ENCODE results near the gene SLC38A4.
"Not testable (repeated sequence)": the region's sequence is repeated elsewhere in the genome, so short reads cannot be mapped to it uniquely, and the experiment has no call there.

Gene SLC38A4

GRCh38 chr12:46778415-46778814, 47.4 kb downstream of the SLC38A4 start:
- DNase-seq (ENCODE audit: low read depth in 3 of 3, low spot score in 1 of 3) = no peak

- DNase-seq (ENCODE audit: low read depth in 3 of 3, low spot score in 1 of 3) = no peak
Measured at GRCh38 chr12:46777587-46777986, 48.2 kb downstream of the SLC38A4 start.

GRCh38 chr12:46775796-46776195, 50.0 kb downstream of the SLC38A4 start:
- DNase-seq (ENCODE audit: low read depth in 3 of 3, low spot score in 1 of 3) = no peak

- DNase-seq (ENCODE audit: low read depth in 3 of 3, low spot score in 1 of 3) = no peak
Measured at GRCh38 chr12:46774322-46774633, 51.5 kb downstream of the SLC38A4 start.

GRCh38 chr12:46773586-46774321, 52.0 kb downstream of the SLC38A4 start:
- DNase-seq (ENCODE audit: low read depth in 3 of 3, low spot score in 1 of 3) = no peak

DNA sequence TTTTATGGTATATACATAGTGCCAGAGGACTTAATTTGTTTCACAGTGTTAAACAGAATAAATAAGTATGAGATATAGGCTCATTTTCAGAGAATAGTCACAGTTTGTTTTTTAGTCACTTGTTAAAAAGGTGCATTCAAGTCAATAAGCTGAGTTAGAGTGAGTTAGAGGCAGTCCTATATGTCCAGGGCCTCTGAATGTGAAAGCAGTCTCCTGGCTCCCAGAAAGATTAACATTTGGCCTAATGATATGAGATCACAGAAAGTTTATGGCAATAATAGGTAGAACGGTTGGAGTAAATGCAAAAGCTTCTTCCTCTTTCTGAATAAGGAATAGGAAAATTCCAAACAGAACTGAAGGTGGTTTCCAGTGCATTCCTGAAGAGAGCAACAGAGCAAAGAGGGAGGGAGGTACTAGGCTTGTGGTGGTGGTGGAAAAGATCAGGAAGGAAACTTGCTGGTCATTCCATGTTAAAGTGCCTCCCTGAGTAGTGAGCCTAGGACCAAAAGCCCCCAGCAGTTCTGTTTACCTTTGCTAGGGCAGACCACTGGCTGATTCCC, 54.4 kb downstream of the SLC38A4 start:
- DNase-seq (ENCODE audit: low read depth in 3 of 3, low spot score in 1 of 3) = no peak

DNA sequence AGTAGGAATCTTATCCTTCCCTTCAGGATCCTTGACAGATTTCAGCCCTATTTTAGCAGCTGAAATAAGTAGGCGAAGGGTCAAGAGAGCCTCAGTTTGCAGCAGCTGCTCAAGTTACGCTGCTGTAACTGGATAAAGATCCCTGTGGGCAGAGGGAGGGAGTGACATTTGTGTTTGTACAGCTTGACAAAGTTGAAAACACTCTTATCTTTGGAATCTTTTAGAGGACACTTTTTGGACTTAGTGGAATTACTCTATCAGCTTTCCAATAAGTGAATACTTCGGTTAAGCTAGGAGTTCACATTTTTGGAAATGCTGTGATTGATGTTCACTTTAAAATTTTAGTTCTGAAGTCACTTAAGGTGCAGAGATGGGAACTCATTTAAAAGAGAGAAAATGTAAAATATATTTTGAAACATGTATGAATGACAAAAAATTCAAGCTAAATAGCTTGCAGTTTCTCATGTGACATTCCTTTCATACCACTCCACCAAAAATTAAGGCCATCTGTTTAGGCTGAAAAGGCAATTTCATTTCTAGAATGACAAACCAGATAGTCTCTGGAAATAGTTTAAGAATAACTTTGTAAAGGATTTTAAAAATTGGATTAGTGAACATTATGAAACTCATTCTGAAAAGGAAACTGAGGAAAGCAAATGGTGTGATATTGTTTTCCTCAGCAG, 55.2 kb downstream of the SLC38A4 start:
- DNase-seq (ENCODE audit: low read depth in 3 of 3, low spot score in 1 of 3) = no peak

DNA sequence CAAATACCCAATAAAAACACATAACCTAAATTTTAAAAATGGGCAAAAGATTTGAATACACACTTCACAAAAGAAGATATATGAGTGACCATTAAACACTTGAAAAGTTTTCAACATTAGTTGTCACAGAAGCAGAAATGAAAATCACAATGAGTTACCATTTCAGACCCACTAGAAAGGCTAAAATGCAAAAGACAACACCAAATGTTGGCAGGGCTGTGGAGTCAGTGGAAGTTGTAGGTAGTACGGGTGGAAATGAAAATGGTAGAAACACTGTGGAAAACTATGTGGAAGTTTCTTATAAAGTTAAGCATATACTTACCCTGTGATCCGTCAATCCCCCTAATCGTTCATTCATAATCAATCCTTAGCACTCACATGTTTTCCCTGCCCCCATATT, 61.8 kb downstream of the SLC38A4 start:
- no peak for DNase-seq (ENCODE audit: low read depth in 3 of 3, low spot score in 1 of 3)

GRCh38 chr12:46763230-46763629, 62.6 kb downstream of the SLC38A4 start:
- no peak for DNase-seq (ENCODE audit: low read depth in 3 of 3, low spot score in 1 of 3)

DNA sequence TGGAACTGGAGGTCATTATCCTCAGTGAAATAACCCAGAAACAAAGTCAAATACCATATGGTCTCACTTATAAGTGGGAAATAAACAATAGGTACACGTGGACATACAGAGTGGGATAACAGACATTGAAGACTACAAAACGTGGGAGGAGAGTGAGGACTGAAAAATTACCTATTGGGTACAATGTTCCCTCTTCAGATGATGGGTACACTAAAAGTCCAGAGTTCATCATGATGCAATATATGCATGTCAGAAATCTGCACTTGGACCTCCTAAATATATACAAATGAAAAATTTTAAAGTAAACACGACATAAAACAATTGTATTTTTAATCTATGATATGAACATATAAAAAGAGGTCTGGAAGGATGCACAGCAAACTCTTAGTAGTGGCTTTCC, 71.2 kb downstream of the SLC38A4 start:
- no peak for DNase-seq (ENCODE audit: low read depth in 3 of 3, low spot score in 1 of 3)

GRCh38 chr12:46752396-46752795, 73.4 kb downstream of the SLC38A4 start:
- no peak for DNase-seq (ENCODE audit: low read depth in 3 of 3, low spot score in 1 of 3)

DNA sequence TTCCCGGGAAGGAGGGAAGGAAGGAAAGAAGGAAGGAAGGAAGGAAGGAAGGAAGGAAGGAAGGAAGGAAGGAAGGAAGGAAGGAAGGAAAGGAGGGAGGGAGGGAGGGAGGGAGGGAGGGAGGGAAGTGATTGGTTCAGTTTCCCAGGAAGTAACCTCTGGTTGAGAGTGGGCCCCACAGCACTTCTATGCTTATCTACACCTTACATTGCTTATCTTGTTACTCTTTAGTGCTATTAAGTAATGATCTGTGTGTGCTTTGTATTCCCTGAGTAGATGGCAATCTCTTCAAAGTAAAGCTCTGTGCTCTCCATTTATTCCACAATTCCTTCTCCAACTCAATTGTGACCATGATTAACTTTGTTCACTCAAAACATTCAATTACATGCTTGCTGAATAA, 74.6 kb downstream of the SLC38A4 start:
- DNase-seq (ENCODE audit: low read depth in 3 of 3, low spot score in 1 of 3) = no peak

GRCh38 chr12:46749322-46749721, 76.5 kb downstream of the SLC38A4 start:
- no peak for DNase-seq (ENCODE audit: low read depth in 3 of 3, low spot score in 1 of 3)

- DNase-seq (ENCODE audit: low read depth in 3 of 3, low spot score in 1 of 3) = no peak
Measured at GRCh38 chr12:46744283-46744682, 81.5 kb downstream of the SLC38A4 start.

DNA sequence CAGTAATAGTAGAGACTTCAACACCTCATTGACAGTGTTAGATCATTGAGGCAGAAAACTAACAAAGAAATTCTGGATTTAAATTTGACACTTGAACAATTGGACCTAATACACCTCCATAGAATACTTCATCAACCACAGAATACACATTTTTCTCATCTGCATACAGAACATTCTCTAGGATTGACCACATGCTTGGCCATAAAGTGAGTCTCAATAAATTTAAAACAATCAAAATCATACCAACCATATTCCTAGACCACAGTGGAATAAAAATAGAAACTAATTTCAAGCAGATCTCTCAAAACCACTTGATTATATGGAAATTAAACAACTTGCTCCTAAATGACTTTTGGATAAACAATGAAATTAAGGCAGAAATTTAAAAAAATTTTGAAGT, 82.3 kb downstream of the SLC38A4 start:
- DNase-seq (ENCODE audit: low read depth in 3 of 3, low spot score in 1 of 3) = no peak

DNA sequence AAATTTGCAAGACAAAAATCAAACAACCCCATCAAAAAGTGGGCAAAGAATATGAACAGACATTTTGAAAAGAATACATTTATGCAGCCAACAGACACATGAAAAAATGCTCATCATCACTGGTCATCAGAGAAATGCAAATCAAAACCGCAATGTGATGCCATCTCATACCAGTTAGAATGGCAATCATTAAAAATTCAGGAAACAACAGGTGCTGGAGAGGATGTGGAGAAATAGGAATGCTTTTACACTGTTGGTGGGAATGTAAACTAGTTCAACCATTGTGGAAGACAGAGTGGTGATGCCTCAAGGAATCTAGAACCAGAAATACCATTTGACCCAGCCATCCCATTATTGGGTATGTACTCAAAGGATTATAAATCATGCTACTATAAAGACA, 83.5 kb downstream of the SLC38A4 start:
- not testable (repeated sequence) for DNase-seq (ENCODE audit: low read depth in 3 of 3, low spot score in 1 of 3)

- no peak for DNase-seq (ENCODE audit: low read depth in 3 of 3, low spot score in 1 of 3)
Measured at GRCh38 chr12:46725332-46725731, 100.5 kb downstream of the SLC38A4 start.

DNA sequence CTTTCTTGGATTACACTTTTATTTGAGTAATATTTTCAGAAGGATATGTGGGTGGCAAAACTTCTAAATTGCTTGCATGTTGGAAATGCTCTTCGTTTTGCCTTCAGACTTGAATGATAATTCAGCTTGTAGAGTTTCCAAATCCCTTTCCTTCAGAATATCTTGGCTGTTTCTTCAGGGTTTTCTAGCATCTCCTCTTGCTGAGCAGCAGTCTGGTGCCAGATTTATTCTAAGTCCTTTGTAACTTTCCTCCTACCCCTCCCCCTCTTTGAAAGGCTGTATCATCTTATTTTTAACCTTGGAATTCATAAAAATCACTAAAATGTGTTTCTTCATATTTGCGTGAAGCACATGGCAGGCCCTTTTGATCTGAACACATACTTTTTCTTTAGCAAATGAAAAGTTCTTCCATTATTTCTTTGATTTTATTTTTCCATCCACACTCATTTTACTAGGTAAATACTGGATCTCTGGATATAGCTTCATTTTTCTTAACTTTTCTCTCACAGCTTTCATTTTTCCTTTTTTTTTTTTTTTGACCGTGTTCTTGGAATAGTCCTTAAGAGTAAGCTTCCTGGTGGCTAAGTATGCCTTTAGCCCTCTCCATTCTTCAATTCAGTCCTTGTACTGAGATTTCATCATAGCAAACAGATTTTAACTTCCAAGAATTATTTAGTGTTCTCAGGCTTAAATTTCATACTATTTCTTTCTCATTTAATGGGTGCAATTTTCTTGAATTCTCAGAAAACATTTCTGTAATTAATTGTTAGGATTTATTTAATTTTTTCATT, 102.0 kb downstream of the SLC38A4 start:
- no peak for DNase-seq (ENCODE audit: low read depth in 3 of 3, low spot score in 1 of 3)

- no peak for DNase-seq (ENCODE audit: low read depth in 3 of 3, low spot score in 1 of 3)
Measured at GRCh38 chr12:46722394-46723185, 103.2 kb downstream of the SLC38A4 start.

DNA sequence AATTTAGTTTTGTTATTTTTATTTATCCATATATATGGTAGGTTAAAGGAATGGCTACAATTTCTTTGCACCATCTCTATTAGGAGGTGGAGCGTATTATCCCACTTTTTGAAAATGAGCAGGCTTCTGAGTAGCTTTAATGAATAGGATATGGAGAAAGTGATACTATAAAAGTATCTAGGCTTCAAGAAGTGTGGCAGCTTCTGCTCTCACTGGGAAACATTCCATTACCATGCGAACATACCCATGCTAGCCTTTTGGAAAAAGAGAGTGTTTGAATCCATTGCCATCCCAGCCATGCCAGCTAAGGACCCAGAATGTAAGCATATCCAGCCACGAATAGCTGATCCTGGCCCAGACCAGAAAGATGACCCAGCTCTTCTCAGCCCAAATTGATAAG, 107.3 kb downstream of the SLC38A4 start:
- DNase-seq (ENCODE audit: low read depth in 3 of 3, low spot score in 1 of 3) = no peak

- no peak for DNase-seq (ENCODE audit: low read depth in 3 of 3, low spot score in 1 of 3)
Measured at GRCh38 chr12:46717868-46718267, 107.9 kb downstream of the SLC38A4 start.

Data from stimulated activated CD4-positive, alpha-beta T cell treated with anti-CD3 and anti-CD28 coated beads, TNF-alpha, amount 100 ng/mL, for 1 hour (primary cell).